Tibial nerve (tissue), 4 donors: ENCODE results near the gene TEX35. TPM values are rescaled to one million over a fixed set of nuclear protein-coding genes. Genes with fewer than 3 reads are reported as not detected.

Source experiments
- DNase-seq, 2 donors: peaks; one replicate each; pipeline ENCODE4 v3.0.0-alpha.2; 2019; ENCODE audit warnings: low spot score in 2 of 2
- H3K27ac ChIP-seq, 4 donors: fragments of 200-600 bp; sonication (generic) in 3 of 4; one replicate each; pipeline ENCODE4 v1.5.1; 2017 to 2019; ENCODE audit warnings: mild to moderate bottlenecking in 1 of 4
- H3K27me3 ChIP-seq, 2 donors: fragments of 200-600 bp; sonication (generic) in 1 of 2; one replicate each; pipeline versions ENCODE4 v1.5.1 to v1.6.0; 2017 to 2019
- H3K36me3 ChIP-seq, 3 donors: fragments of 200-600 bp; sonication (generic); one replicate each; pipeline ENCODE4 v1.5.1; 2018 to 2019
- H3K4me1 ChIP-seq, 4 donors: fragments of 200-600 bp; sonication (generic) in 3 of 4; one replicate each; pipeline ENCODE4 v1.5.1; 2017 to 2019
- H3K4me3 ChIP-seq, 4 donors: fragments of 200-600 bp; sonication (generic) in 3 of 4; one replicate each; pipeline ENCODE4 v1.5.1; 2017 to 2019; ENCODE audit warnings: mild to moderate bottlenecking in 1 of 4, moderate library complexity in 1 of 4
- H3K9me3 ChIP-seq, 4 donors: fragments of 200-600 bp; sonication (generic) in 3 of 4; one replicate each; pipeline ENCODE4 v1.5.1; 2017 to 2019
- CTCF ChIP-seq, 5 experiments: fragments of 200-600 bp in 3 of 5; fragments of 450-650 bp in 2 of 5; sonication (generic) in 3 of 5; IDR thresholded peaks; one replicate each; pipeline ENCODE4 v1.5.1; 2016 to 2019; ENCODE audit warnings: antibody characterized with exemption in 5 of 5, mild to moderate bottlenecking in 3 of 5, moderate library complexity in 2 of 5
- EP300 ChIP-seq, 2 donors: sonication (generic); formaldehyde crosslinking; IDR thresholded peaks; one replicate each; pipeline ENCODE4 v1.6.1; 2017; ENCODE audit warnings: antibody characterized with exemption in 2 of 2, mild to moderate bottlenecking in 1 of 2
- POLR2A ChIP-seq, 2 donors: fragments of 450-650 bp; IDR thresholded peaks; one replicate each; pipeline ENCODE4 v1.6.1; 2017; ENCODE audit warnings: antibody characterized with exemption in 2 of 2, mild to moderate bottlenecking in 2 of 2, moderate library complexity in 2 of 2
- WGBS, 2 donors: methylation state at CpG; one replicate each; pipeline ENCODE4 v1.1.5; 2018; 5-methylcytosine and 5-hydroxymethylcytosine counted together
- total RNA-seq, 4 donors: library from RNA; depleted of rRNA; stranded (reverse); fragments of >200 nt; gene quantifications; one replicate each; pipeline ENCODE4 v1.1.0, GENCODE V29; 2016

TEX35 gene
- total RNA-seq, 4 donors from 2014 or later: 4.2 TPM; not detected in 3

- Histone ChIP-seq H3K4me3 (no peak within 1 kb of the TSS), H3K4me1 (no peaks in the 10 kb centered on the region), H3K27me3 (no peaks in the 10 kb centered on the region), H3K9me3 (no peaks in the 10 kb centered on the region), H3K36me3 (no peaks in the 10 kb centered on the region), H3K27ac (no peak within 1 kb of the TSS)
- no peak for DNase-seq
- WGBS, 2 donors: 90 to 92% methylated on average over 26 of the region's 26 CpGs
- no peak for TF ChIP-seq POLR2A (IDR thresholded peaks at IDR 0.05)
- TF ChIP-seq CTCF (IDR thresholded peaks at IDR 0.05): no peak
- TF ChIP-seq EP300 (IDR thresholded peaks at IDR 0.05): no peak
Measured at GRCh38 chr1:178496410-178497135, 16.3 kb upstream of the TEX35 start, which contains the start of gene CLEC20A. Gene CLEC20A, minus strand, starts transcription at chr1:178496964. Its CDS starts 25 bp downstream, at chr1:178496939.

DNA sequence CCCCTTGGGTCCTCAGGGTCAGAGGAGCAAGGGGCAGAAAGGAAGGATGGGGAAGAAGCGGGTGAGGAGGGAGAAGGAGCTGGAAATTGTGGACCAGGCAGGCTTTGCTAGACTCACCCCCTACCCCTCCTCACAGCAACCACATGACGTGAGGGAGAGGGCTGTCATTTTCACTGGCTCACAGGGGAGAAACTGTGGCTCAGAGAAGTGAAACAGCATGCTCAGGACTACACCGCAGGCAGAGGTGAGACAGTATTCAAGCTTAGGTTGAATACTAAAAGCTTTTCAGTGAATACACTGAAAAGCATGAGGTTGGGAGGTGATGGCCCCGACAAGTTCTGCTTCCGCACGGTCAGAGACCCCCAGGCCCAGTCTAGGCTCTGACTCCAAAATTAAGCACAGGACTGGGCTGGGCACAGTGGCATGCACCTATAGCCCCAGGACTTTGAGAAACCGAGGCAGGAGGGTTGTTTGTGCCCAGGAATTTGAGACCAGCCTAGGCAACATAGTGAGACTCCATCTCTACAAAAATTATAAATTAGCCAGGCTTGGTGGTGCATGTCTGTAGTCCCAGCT, 14.9 kb upstream of the TEX35 start:
- Histone ChIP-seq H3K4me1 (no peaks in the 10 kb centered on the region), H3K9me3 (no peaks in the 10 kb centered on the region)

GRCh38 chr1:178498896-178499675, 13.8 kb upstream of the TEX35 start:
- TF ChIP-seq CTCF (IDR thresholded peaks at IDR 0.05): no peak
- 85 to 87% methylated on average over 16 of the region's 16 CpGs for WGBS, 2 donors
- H3K27ac ChIP-seq: no peak overlapping the region
- no peaks in the 10 kb centered on the region for H3K4me1 ChIP-seq
- DNase-seq: no peak
- no peak overlapping the region for H3K4me3 ChIP-seq
- no peaks in the 10 kb centered on the region for H3K36me3 ChIP-seq
- no peaks in the 10 kb centered on the region for H3K9me3 ChIP-seq
- H3K27me3 ChIP-seq: no peaks in the 10 kb centered on the region

More for the DNA sequence above, 14.9 kb upstream of the TEX35 start:
- Histone ChIP-seq H3K36me3 (no peaks in the 10 kb centered on the region), H3K27me3 (no peaks in the 10 kb centered on the region), H3K27ac (no peak overlapping the region), H3K4me3 (no peak overlapping the region)
- no peak for DNase-seq
- 89 to 95% methylated on average over 7 of the region's 7 CpGs for WGBS, 2 donors
- no peak for TF ChIP-seq EP300 (IDR thresholded peaks at IDR 0.05)
- no peak for TF ChIP-seq CTCF (IDR thresholded peaks at IDR 0.05)
- no peak for TF ChIP-seq POLR2A (IDR thresholded peaks at IDR 0.05)

GRCh38 chr1:178500091-178500770, 12.7 kb upstream of the TEX35 start:
- Histone ChIP-seq H3K27ac (no peak overlapping the region), H3K36me3 (no peaks in the 10 kb centered on the region), H3K4me1 (no peaks in the 10 kb centered on the region), H3K9me3 (no peaks in the 10 kb centered on the region), H3K4me3 (no peak overlapping the region), H3K27me3 (no peaks in the 10 kb centered on the region)
- no peak for TF ChIP-seq CTCF (IDR thresholded peaks at IDR 0.05)
- TF ChIP-seq POLR2A (IDR thresholded peaks at IDR 0.05): no peak
- no peak for TF ChIP-seq EP300 (IDR thresholded peaks at IDR 0.05)
- no peak for DNase-seq
- 77 to 79% methylated on average over 11 of the region's 11 CpGs for WGBS, 2 donors
